Prostate gland (tissue), 2 donors: Measurements from ENCODE around the gene DTD2. TPM values are rescaled to one million over a fixed set of nuclear protein-coding genes. Genes with fewer than 3 reads are reported as not detected.
"Not testable (repeated sequence)": the region's sequence is repeated elsewhere in the genome, so short reads cannot be mapped to it uniquely, and the experiment has no call there.

Source experiments
- DNase-seq: peaks from one replicate; pipeline ENCODE4 v3.0.0-alpha.2; 2019; ENCODE audit warnings: low spot score
- H3K27ac ChIP-seq, 2 donors: fragments of 200-600 bp; sonication (generic); 2 replicates each; pipeline ENCODE4 v1.5.1; 2017 to 2019
- H3K27me3 ChIP-seq: fragments of 200-600 bp; sonication (generic); replicated peaks from 2 replicates; pipeline ENCODE4 v1.5.1; 2019; ENCODE audit not compliant: insufficient read depth
- H3K36me3 ChIP-seq, 2 donors: fragments of 200-600 bp; sonication (generic); 1 replicate in 1 of 2; 2 replicates in 1 of 2; pipeline versions ENCODE4 v1.5.1 to v1.8.1; 2017 to 2019
- H3K4me1 ChIP-seq: fragments of 200-600 bp; sonication (generic); replicated peaks from 2 replicates; pipeline ENCODE4 v1.5.1; 2019
- H3K4me3 ChIP-seq, 2 donors: fragments of 200-600 bp; sonication (generic); 2 replicates each; pipeline ENCODE4 v1.5.1; 2017 to 2019
- H3K9me3 ChIP-seq: fragments of 200-600 bp; sonication (generic); 2 replicates; pipeline ENCODE4 v1.5.1; 2017
- POLR2A ChIP-seq: fragments of 450-650 bp; IDR thresholded peaks from one replicate; pipeline ENCODE4 v1.6.1; 2016; ENCODE audit warnings: antibody characterized with exemption, mild to moderate bottlenecking
- POLR2AphosphoS5 ChIP-seq: sonication (generic); formaldehyde crosslinking; IDR thresholded peaks from one replicate; pipeline ENCODE4 v1.6.1; 2017; ENCODE audit warnings: antibody characterized with exemption
- WGBS: methylation state at CpG from one replicate; pipeline ENCODE4 v1.1.5; 2018; 5-methylcytosine and 5-hydroxymethylcytosine counted together
- intact Hi-C: fragments of 100-400 bp; cut with DNase I; formaldehyde crosslinking; loops from one replicate; pipeline ENCODE4 v1.14.2; 2022
- total RNA-seq, 2 donors: library from RNA; depleted of rRNA; stranded (reverse); fragments of >200 nt; gene quantifications; one replicate each; pipeline ENCODE4 v1.1.0, GENCODE V29; 2016
- TF ChIP-seq, protein P1 (sequence below), 4 experiments: fragments of 200-600 bp in 2 of 4; fragments of 450-650 bp in 2 of 4; sonication (generic) in 2 of 4; IDR thresholded peaks; 1 replicate in 3 of 4; 2 replicates in 1 of 4; pipeline ENCODE4 v1.5.1; 2016 to 2019; ENCODE audit warnings: antibody characterized with exemption in 4 of 4, mild to moderate bottlenecking in 2 of 4, moderate library complexity in 2 of 4

DTD2 gene
- total RNA-seq, 2 donors from 2014 or later, result 32.0 to 41.1 TPM

DNA sequence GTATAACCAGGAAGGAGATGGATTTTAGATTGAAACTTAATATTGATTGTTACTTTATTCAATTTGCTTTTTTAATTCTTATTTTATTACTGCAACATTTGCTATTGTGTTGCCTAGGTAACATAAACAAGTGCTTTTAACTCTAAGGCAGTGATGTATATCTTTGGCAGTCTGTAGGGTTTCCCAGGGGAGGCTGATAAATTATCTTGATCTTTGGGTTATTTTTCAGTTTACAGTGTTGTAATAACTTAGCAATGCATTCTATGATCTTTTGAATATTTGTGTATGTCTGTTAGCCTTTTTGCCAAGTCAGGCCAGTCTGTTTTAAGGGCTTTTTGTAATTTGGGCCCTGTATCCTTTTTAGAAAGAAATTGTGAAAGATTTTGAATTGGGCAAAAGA lies 7.8 kb upstream of the DTD2 start:
- no peak for DNase-seq
- TF ChIP-seq, protein P1, sequence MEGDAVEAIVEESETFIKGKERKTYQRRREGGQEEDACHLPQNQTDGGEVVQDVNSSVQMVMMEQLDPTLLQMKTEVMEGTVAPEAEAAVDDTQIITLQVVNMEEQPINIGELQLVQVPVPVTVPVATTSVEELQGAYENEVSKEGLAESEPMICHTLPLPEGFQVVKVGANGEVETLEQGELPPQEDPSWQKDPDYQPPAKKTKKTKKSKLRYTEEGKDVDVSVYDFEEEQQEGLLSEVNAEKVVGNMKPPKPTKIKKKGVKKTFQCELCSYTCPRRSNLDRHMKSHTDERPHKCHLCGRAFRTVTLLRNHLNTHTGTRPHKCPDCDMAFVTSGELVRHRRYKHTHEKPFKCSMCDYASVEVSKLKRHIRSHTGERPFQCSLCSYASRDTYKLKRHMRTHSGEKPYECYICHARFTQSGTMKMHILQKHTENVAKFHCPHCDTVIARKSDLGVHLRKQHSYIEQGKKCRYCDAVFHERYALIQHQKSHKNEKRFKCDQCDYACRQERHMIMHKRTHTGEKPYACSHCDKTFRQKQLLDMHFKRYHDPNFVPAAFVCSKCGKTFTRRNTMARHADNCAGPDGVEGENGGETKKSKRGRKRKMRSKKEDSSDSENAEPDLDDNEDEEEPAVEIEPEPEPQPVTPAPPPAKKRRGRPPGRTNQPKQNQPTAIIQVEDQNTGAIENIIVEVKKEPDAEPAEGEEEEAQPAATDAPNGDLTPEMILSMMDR (IDR thresholded peaks at IDR 0.05), result no peak
- no peak for TF ChIP-seq POLR2A
- no peak for TF ChIP-seq POLR2AphosphoS5
- Histone ChIP-seq H3K36me3 (no peaks in the 10 kb centered on the region), H3K4me1 (no peaks in the 10 kb centered on the region), H3K4me3 (no peak overlapping the region), H3K27me3 (no peaks in the 10 kb centered on the region), H3K27ac (no peak overlapping the region), H3K9me3 (no peaks in the 10 kb centered on the region)
- intact Hi-C loops, result no loop called here

DNA sequence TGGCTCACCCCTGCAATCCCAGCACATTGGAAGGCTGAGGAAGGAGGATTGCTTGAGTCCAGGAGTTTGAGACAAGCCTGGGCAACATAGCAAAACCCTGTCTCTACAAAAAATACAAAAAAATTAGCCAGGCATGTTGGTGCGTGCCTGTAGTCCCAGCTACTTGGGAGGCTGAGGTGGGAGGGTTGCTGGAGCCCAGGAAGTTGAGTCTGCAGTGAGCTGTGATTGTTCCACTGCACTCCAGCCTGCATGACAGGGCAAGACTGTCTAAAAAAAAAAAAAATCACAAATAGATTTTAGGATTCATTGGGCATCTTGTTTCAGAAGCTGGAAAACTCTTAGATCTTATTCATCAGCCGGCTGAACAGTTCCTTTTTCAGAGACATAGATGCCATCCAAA lies 5.1 kb upstream of the DTD2 start:
- DNase-seq, result peak; percentile 22
- H3K4me1 ChIP-seq, intact Hi-C loops, H3K27me3 ChIP-seq, H3K9me3 ChIP-seq, H3K4me3 ChIP-seq, H3K27ac ChIP-seq, H3K36me3 ChIP-seq: not testable (repeated sequence)
- WGBS, result 32% methylated on average over 2 of the region's 2 CpGs

- WGBS, result 95% methylated on average over 3 of the region's 3 CpGs
- Histone ChIP-seq H3K4me1 (peaks cover 5% of the 10 kb centered on the region), H3K27ac (no peak overlapping the region), H3K27me3 (no peaks in the 10 kb centered on the region), H3K9me3 (no peaks in the 10 kb centered on the region), H3K36me3 (no peaks in the 10 kb centered on the region), H3K4me3 (no peak overlapping the region)
- no peak for TF ChIP-seq POLR2A
- TF ChIP-seq POLR2AphosphoS5, result no peak
- TF ChIP-seq, protein P1 (IDR thresholded peaks at IDR 0.05), result no peak
- intact Hi-C loops, result no loop called here
- DNase-seq, result no peak
Observed at GRCh38 chr14:31461545-31461944, 4.2 kb upstream of the DTD2 start.

DNA sequence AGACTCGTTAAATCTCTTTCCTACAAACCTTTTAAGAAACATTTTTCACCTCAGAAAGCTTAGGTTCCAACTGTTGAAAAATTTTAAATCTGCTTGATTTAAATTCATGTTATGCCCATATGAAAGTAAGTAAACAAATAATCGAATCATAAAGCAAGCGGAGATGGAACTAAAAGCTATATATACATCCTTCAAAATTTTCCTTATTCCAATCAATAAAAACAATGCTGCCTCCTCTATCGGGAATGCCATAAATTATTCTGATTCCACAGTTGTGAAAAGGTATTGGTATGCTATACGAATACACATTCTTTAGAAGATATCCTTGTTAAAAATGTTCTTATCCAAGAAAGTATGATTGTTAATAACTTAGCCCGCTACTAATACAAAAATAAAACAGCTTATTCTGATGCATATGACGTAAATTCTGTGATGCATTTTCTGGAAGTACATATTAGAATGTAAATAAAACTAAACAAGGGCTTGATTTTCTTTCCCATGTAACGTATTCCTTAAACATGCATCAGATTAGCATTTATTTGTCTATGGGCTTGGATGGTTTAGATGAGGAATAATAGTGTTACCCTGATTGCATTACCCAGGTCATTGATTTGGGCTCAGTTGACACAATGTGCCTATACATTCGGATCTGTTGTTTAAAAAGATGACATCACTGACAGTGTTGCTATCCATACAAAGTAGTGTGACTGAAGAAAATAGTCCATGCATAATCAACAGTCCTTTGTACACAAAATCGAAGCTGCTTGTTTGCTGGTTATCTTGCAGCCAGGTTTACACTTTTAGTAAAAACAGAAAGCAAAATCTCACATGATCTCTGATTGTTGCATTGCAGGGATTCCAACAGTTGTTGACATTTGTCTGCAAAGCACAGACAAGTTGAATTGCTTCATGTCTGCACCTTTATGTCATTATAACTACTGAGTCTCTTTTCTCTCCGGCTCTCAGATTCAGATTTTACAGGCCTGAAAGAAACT lies 656 bp upstream of the DTD2 start:
- no peaks in the 10 kb centered on the region for H3K36me3 ChIP-seq
- peak overlapping the region; percentile 54 to 57 for H3K4me3 ChIP-seq
- intact Hi-C loops, result no loop called here
- peak overlapping the region; percentile 74 to 80 for H3K27ac ChIP-seq
- H3K4me1 ChIP-seq, result peaks cover 5% of the 10 kb centered on the region
- peak; percentile 13 for TF ChIP-seq POLR2AphosphoS5
- TF ChIP-seq, protein P1 (IDR thresholded peaks at IDR 0.05), result no peak
- no peaks in the 10 kb centered on the region for H3K9me3 ChIP-seq
- no peaks in the 10 kb centered on the region for H3K27me3 ChIP-seq
- DNase-seq, result no peak
- WGBS, result 35% methylated on average over 11 of the region's 11 CpGs

DNA sequence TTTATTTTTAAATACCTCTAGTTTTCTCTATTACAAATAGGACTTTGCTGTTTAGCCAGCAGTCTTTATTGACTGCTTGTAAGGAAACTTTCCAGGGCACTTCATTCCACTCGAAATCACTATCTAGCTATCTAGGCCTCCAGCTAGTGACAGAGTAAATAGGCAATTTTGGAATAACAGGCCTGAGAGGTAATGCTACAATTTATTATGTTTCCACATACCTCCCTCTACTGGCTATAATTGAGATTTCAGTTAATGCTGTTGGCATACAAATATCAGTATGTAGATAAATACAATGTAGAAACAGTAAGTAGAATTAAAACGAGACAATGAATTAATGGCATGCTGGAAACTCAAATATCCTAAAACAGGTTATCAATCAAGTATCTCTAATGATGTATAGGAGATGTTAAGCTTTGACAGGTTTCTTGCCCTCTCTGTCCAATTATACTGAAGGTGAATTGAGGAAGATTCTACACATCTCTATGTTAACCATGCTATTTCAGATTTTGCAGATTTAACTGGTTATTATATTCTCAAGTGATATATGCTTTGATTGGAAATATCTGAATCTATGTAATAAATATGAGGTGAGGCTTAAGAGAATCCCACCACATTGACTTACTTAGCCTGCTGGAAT lies 7.2 kb downstream of the DTD2 start:
- no peaks in the 10 kb centered on the region for H3K27me3 ChIP-seq
- H3K27ac ChIP-seq, result no peak overlapping the region
- H3K4me1 ChIP-seq, result no peaks in the 10 kb centered on the region
- no peaks in the 10 kb centered on the region for H3K36me3 ChIP-seq
- H3K4me3 ChIP-seq, result no peak overlapping the region
- no peaks in the 10 kb centered on the region for H3K9me3 ChIP-seq
- 19% methylated on average over 2 of the region's 2 CpGs for WGBS
- TF ChIP-seq, protein P1 (IDR thresholded peaks at IDR 0.05), result peak in 3 of 4 experiments; percentile 35 to 68 (median 49)
- TF ChIP-seq POLR2AphosphoS5, result no peak
- intact Hi-C loops, result no loop called here
- DNase-seq, result no peak
